K562 (cell line): ENCODE measurements around the gene MYLK4. TPM values are rescaled to one million over a fixed set of nuclear protein-coding genes. Genes with fewer than 3 reads are reported as not detected.

ENCODE experiments used
- ATAC-seq: fragments of 200-7000 bp; cut with Tn5 transposase; 3 replicates; pipeline ENCODE4 v1.9.1; 2020; ENCODE audit warnings: moderate library complexity
- BruUV-seq: library from RNA; stranded (reverse); fragments of 400-500 nt; replicated peaks from 2 replicates; lab custom pipeline; 2021; lab: Mats Ljungman, UMichigan
- CTCF ChIA-PET: fragments of 300-600 bp; formaldehyde crosslinking; extraction: SDS; loops from one replicate; lab custom pipeline; 2021; ENCODE audit warnings: low intra/inter-chr PET ratio; lab: Yijun Ruan, JAX
- POLR2A ChIA-PET: fragments of 300-600, 350-650 bp; sonication (Branson Sonifier 250); formaldehyde crosslinking; extraction: SDS; loops from one replicate; lab custom pipeline; 2021; ENCODE audit warnings: antibody characterized with exemption, inconsistent platforms; lab: Yijun Ruan, JAX
- DNase-seq, 4 experiments: peaks; one replicate each; pipeline versions ENCODE4 v3.0.0 to v3.0.0-alpha.2; 2011 to 2018; ENCODE audit warnings: low spot score in 3 of 4, mixed read lengths in 3 of 4; ENCODE audit errors: extremely low read depth in 1 of 4
- FAIRE-seq: peaks from 2 replicates; lab custom pipeline; 2011; peaks lifted over from hg19 to GRCh38; lab: Jason Lieb, UNC
- H2AFZ ChIP-seq: 2 replicates; pipeline ENCODE4 v1.6.0; 2011; ENCODE audit warnings: low read depth, low read length, control low read depth, inconsistent platforms
- H3K27ac ChIP-seq: fragments of 200-600 bp; 3 replicates; pipeline ENCODE4 v1.8.0; 2011; ENCODE audit warnings: low read depth, mild to moderate bottlenecking, control low read depth, inconsistent platforms, low read length, moderate library complexity, mixed read lengths; ENCODE audit errors: extremely low read depth
- H3K27me3 ChIP-seq, 2 experiments: fragments of 300-600 bp in 1 of 2; 2 replicates in 1 of 2; 3 replicates in 1 of 2; pipeline versions ENCODE4 v1.6.0 to v1.8.0; 2011; ENCODE audit warnings: inconsistent platforms in 2 of 2, low read length in 2 of 2, mild to moderate bottlenecking in 1 of 2, mixed read lengths in 1 of 2, moderate library complexity in 1 of 2; ENCODE audit not compliant: control insufficient read depth in 2 of 2, insufficient read depth in 2 of 2
- H3K36me3 ChIP-seq: fragments of 300-600 bp; 3 replicates; pipeline ENCODE4 v1.8.0; 2011; ENCODE audit warnings: mild to moderate bottlenecking, low read length, inconsistent platforms; ENCODE audit not compliant: control insufficient read depth, insufficient read depth
- H3K4me1 ChIP-seq, 2 experiments: fragments of 200-600 bp in 1 of 2; replicated peaks in 1 of 2; 2 replicates in 1 of 2; 3 replicates in 1 of 2; pipeline versions ENCODE4 v1.5.1 to v1.8.0; 2011; ENCODE audit warnings: inconsistent platforms in 2 of 2, low read length in 2 of 2, mild to moderate bottlenecking in 1 of 2, mixed read lengths in 1 of 2, moderate library complexity in 1 of 2; ENCODE audit not compliant: control insufficient read depth in 2 of 2, insufficient read depth in 2 of 2
- H3K4me2 ChIP-seq: 2 replicates; pipeline ENCODE4 v1.6.1; 2011; ENCODE audit warnings: low read length, control low read depth, inconsistent platforms, mixed read lengths; ENCODE audit not compliant: insufficient read depth
- H3K4me3 ChIP-seq: fragments of 200-600 bp; sonication (generic), shearing (Covaris generic); 2 replicates; pipeline ENCODE4 v1.5.1; 2016; ENCODE audit warnings: control low read depth, inconsistent platforms
- H3K79me2 ChIP-seq: fragments of 200-600 bp; 3 replicates; pipeline ENCODE4 v1.8.0; 2011; ENCODE audit warnings: low read length, inconsistent platforms; ENCODE audit not compliant: control insufficient read depth, insufficient read depth
- H3K9ac ChIP-seq, 2 experiments: 2 replicates each; pipeline versions ENCODE4 v1.6.0 to v1.6.1; 2011; ENCODE audit warnings: low read depth in 2 of 2, low read length in 2 of 2, control low read depth in 1 of 2, inconsistent platforms in 1 of 2, mild to moderate bottlenecking in 1 of 2, mixed read lengths in 1 of 2; ENCODE audit not compliant: insufficient read depth in 1 of 2
- H3K9me1 ChIP-seq: one replicate; pipeline ENCODE4 v1.6.0; 2011; ENCODE audit warnings: inconsistent platforms, mild to moderate bottlenecking, low read length, moderate library complexity; ENCODE audit not compliant: control insufficient read depth, insufficient read depth
- H3K9me3 ChIP-seq: replicated peaks from 2 replicates; pipeline ENCODE4 v1.5.1; 2011; ENCODE audit warnings: low read depth, low read length, inconsistent platforms; ENCODE audit not compliant: control insufficient read depth, insufficient read depth
- H4K20me1 ChIP-seq: replicated peaks from 2 replicates; pipeline ENCODE4 v1.6.1; 2011; ENCODE audit warnings: low read length, inconsistent platforms, mixed read lengths; ENCODE audit not compliant: control insufficient read depth, insufficient read depth
- C11orf30 ChIP-seq: fragments of 450-650 bp; IDR thresholded peaks from 2 replicates; pipeline ENCODE4 v1.6.1; 2016; ENCODE audit warnings: low read depth, mild to moderate bottlenecking
- CBX1 ChIP-seq: sonication (generic); IDR thresholded peaks from 2 replicates; pipeline ENCODE4 v1.6.1; 2016; ENCODE audit warnings: antibody characterized with exemption, low read depth, mild to moderate bottlenecking
- ELK3 ChIP-seq: fragments of 450-650 bp; formaldehyde crosslinking; IDR thresholded peaks from 2 replicates; pipeline ENCODE4 v1.4.0; 2020; ENCODE audit warnings: mild to moderate bottlenecking
- HDGF ChIP-seq: fragments of 450-650 bp; IDR thresholded peaks from 2 replicates; pipeline ENCODE4 v1.6.1; 2016
- MAFG ChIP-seq: fragments of 450-650 bp; conservative IDR thresholded peaks from 2 replicates; pipeline ENCODE4 v1.6.1; 2016; ENCODE audit warnings: missing genetic modification characterization, missing compliant biosample characterization
- NFE2 ChIP-seq: IDR thresholded peaks from 2 replicates; pipeline ENCODE4 v1.6.1; 2014; ENCODE audit warnings: antibody characterized with exemption, low read depth
- SREBF1 ChIP-seq: fragments of 150-350 bp; IDR thresholded peaks from 2 replicates; pipeline ENCODE4 v1.6.1; 2014; ENCODE audit warnings: antibody characterized with exemption, low read depth, low read length, borderline replicate concordance
- XRCC5 ChIP-seq: fragments of 200-400 bp; formaldehyde crosslinking; IDR thresholded peaks from 2 replicates; pipeline ENCODE4 v1.6.1; 2017; ENCODE audit warnings: low read depth, mild to moderate bottlenecking, low read length
- ZBTB12 ChIP-seq: fragments of 250-450 bp; sonication (Bioruptor Pico); IDR thresholded peaks from 2 replicates; pipeline ENCODE4 v1.4.0; 2020
- ZFP36 ChIP-seq: fragments of 150-350 bp; IDR thresholded peaks from 2 replicates; pipeline ENCODE4 v1.6.1; 2018; ENCODE audit warnings: low read length, low read depth; ENCODE audit not compliant: partially characterized antibody
- ZNF518B ChIP-seq: fragments of 250-450 bp; sonication (Bioruptor Pico); IDR thresholded peaks from 2 replicates; pipeline ENCODE4 v1.5.0; 2021; ENCODE audit warnings: mild to moderate bottlenecking, moderate library complexity
- WGBS: fragments of 100-300 bp; shearing (Covaris generic); methylation state at CpG from one replicate; pipeline ENCODE4 v1.1.6; 2016; ENCODE audit warnings: low coverage, mixed read lengths; ENCODE audit not compliant: insufficient coverage; ENCODE audit errors: missing lambda C conversion rate; 5-methylcytosine and 5-hydroxymethylcytosine counted together
- in situ Hi-C: fragments of 300-500 bp; cut with MboI; formaldehyde crosslinking; loops from 4 replicates; pipeline ENCODE4 v1.15.0; 2018; ENCODE audit warnings: inconsistent platforms, mixed read lengths
- intact Hi-C: fragments of 100-400 bp; cut with micrococcal nuclease; formaldehyde crosslinking; loops from 2 replicates; pipeline ENCODE4 v1.14.2; 2022
- polyA plus RNA-seq, 8 experiments: library from polyadenylated mRNA; depleted of rRNA in 4 of 8; stranded (reverse) in 5 of 8; unstranded in 3 of 8; fragments of >200 nt; fragmentation: Nextera tagmentation in 2 of 8; fragmentation: Illumina TruSeq in 1 of 8; extraction: Ambion mirVana in 2 of 8; extraction: Trizol in 1 of 8; gene quantifications; 2 replicates each; pipeline versions ENCODE4 v1.2.1 to v1.2.3, GENCODE V29; 2011 to 2014; ENCODE audit warnings: inconsistent platforms in 1 of 8, missing spikeins in 1 of 8
- total RNA-seq, 7 experiments: library from RNA; depleted of rRNA in 6 of 7; stranded (reverse); fragments of >200 nt in 6 of 7; fragmentation: Illumina TruSeq in 2 of 7; extraction: Trizol in 2 of 7; gene quantifications; 2 replicates each; pipeline versions ENCODE4 v1.2.1 to v1.2.3, GENCODE V29; 2011 to 2021; ENCODE audit warnings: low replicate concordance in 1 of 7

The MYLK4 gene
- total and polyA plus RNA-seq, 9 of the 15 experiments (the other 6 are each of a cell fraction or from before 2014, with no cell fraction given) = 0.01 to 0.15 (median 0.06) TPM

GRCh38 chr6:2758980-2759379 is 8.3 kb upstream of the MYLK4 start (continued):
- TF ChIP-seq ZNF518B = no peak
- TF ChIP-seq, all 486 proteins: peak for 0

GRCh38 chr6:2756687-2757224 is 6.0 kb upstream of the MYLK4 start:
- POLR2A ChIA-PET = interaction anchor here (0.6 to 2.2 kb wide), 6 partner anchors 9 to 534 kb away, joined by 3 to 8 read pairs (median 4); no protein-coding TSS in a partner anchor
- TF ChIP-seq XRCC5 (no peak), ELK3 (CRISPR knock-in tag) (no peak), ZBTB12 (no peak), C11orf30 (peak; percentile 49; the same call in 1 of the 2 replicates), SREBF1 (no peak), NFE2 (0 out of 2 replicates have a peak, but pooled peaks have one; percentile 23), CBX1 (no peak), ZFP36 (no peak), HDGF (no peak), MAFG (tag) (0 out of 2 replicates have a peak, but pooled peaks have one; percentile 36)
- Histone ChIP-seq H3K79me2 (no peaks in the 10 kb centered on the region), H3K4me1 (peaks cover 8 to 22% of the 10 kb centered on the region in 2 experiments; a peak in 4 of 5 replicates), H3K9ac (no peak overlapping the region), H3K4me3 (no peak overlapping the region), H3K9me1 (no peaks in the 10 kb centered on the region), H3K36me3 (no peaks in the 10 kb centered on the region), H2AFZ (peak overlapping the region; percentile 56), H3K27ac (no peak overlapping the region), H3K9me3 (no peaks in the 10 kb centered on the region), H3K27me3 (no peaks in the 10 kb centered on the region), H3K4me2 (no peak overlapping the region), H4K20me1 (no peaks in the 10 kb centered on the region)
- in situ Hi-C loops = no loop called here
- BruUV-seq = no TSS peak
- DNase-seq = no peak
- no peak for ATAC-seq
- FAIRE-seq = no peak
- 66% methylated on average over 3 of the region's 3 CpGs for WGBS
- intact Hi-C loops = no loop called here
- CTCF ChIA-PET = no interaction called here
